PC-9 (cell line): ENCODE results near the gene LEUTX. TPM values are rescaled to one million over a fixed set of nuclear protein-coding genes. Genes with fewer than 3 reads are reported as not detected.

Experiments used
- BruUV-seq: library from RNA; stranded (reverse); fragments of 400-500 nt; replicated peaks from 2 replicates; lab custom pipeline; 2021; lab: Mats Ljungman, UMichigan
- CTCF ChIA-PET: fragments of 300-600 bp; sonication (Branson Sonifier 250); formaldehyde crosslinking; loops from one replicate; lab custom pipeline; 2022; ENCODE audit warnings: antibody characterized with exemption; lab: Charles Lee
- POLR2A ChIA-PET: fragments of 300-600 bp; sonication (Branson Sonifier 250); formaldehyde crosslinking; loops from one replicate; lab custom pipeline; 2022; ENCODE audit warnings: antibody characterized with exemption; ENCODE audit not compliant: unreplicated experiment; lab: Charles Lee
- DNase-seq, 2 experiments: peaks; one replicate each; pipeline versions ENCODE4 v3.0.0 to v3.0.0-alpha.2; 2015 to 2022; ENCODE audit warnings: mixed read lengths in 1 of 2
- H2AFZ ChIP-seq: fragments of 200-600 bp; sonication (generic); 2 replicates; pipeline ENCODE4 v1.8.1; 2017; ENCODE audit warnings: antibody characterized with exemption
- H3F3A ChIP-seq: fragments of 200-600 bp; sonication (generic); 2 replicates; pipeline ENCODE4 v1.8.1; 2017; ENCODE audit warnings: antibody characterized with exemption, mild to moderate bottlenecking, low read depth; ENCODE audit not compliant: insufficient read depth
- H3K27ac ChIP-seq: fragments of 200-600 bp; sonication (generic); 2 replicates; pipeline ENCODE4 v1.6.1; 2016; ENCODE audit warnings: mixed run types
- H3K27me3 ChIP-seq: fragments of 200-600 bp; sonication (generic); 2 replicates; pipeline ENCODE4 v1.6.1; 2016; ENCODE audit warnings: low read depth, mixed run types; ENCODE audit not compliant: insufficient read depth
- H3K36me3 ChIP-seq: fragments of 200-600 bp; sonication (generic); 2 replicates; pipeline ENCODE4 v1.6.1; 2016; ENCODE audit warnings: low read depth, mixed run types
- H3K4me1 ChIP-seq: fragments of 200-600 bp; sonication (generic); replicated peaks from 2 replicates; pipeline ENCODE4 v1.6.1; 2016; ENCODE audit warnings: mixed run types; ENCODE audit not compliant: insufficient read depth
- H3K4me2 ChIP-seq: fragments of 200-600 bp; sonication (generic); 2 replicates; pipeline ENCODE4 v1.6.1; 2017; ENCODE audit warnings: mixed run types
- H3K4me3 ChIP-seq: fragments of 200-600 bp; sonication (generic); 2 replicates; pipeline ENCODE4 v1.6.1; 2016; ENCODE audit warnings: mixed run types
- H3K79me2 ChIP-seq: fragments of 200-600 bp; sonication (generic); 2 replicates; pipeline ENCODE4 v1.6.1; 2017; ENCODE audit warnings: low read depth, mixed run types
- H3K9me2 ChIP-seq: fragments of 200-600 bp; sonication (generic); 2 replicates; pipeline ENCODE4 v1.8.1; 2017; ENCODE audit warnings: mild to moderate bottlenecking; ENCODE audit not compliant: insufficient read depth
- H3K9me3 ChIP-seq: fragments of 200-600 bp; sonication (generic); 2 replicates; pipeline ENCODE4 v1.8.1; 2016; ENCODE audit warnings: low read depth; ENCODE audit not compliant: insufficient read depth
- H4K20me1 ChIP-seq: fragments of 200-600 bp; sonication (generic); 2 replicates; pipeline ENCODE4 v1.8.1; 2017; ENCODE audit not compliant: insufficient read depth
- CTCF ChIP-seq: fragments of 200-600 bp; sonication (generic); conservative IDR thresholded peaks from 2 replicates; pipeline ENCODE4 v1.6.1; 2017; ENCODE audit warnings: mixed run types, antibody characterized with exemption, mild to moderate bottlenecking, moderate library complexity
- EZH2 ChIP-seq: fragments of 200-600 bp; sonication (generic); IDR thresholded peaks from 2 replicates; pipeline ENCODE4 v1.8.0; 2017; ENCODE audit warnings: antibody characterized with exemption, low read depth
- intact Hi-C: fragments of 100-400 bp; cut with micrococcal nuclease; formaldehyde crosslinking; loops from one replicate; pipeline ENCODE4 v1.10.0; 2022; ENCODE audit not compliant: unreplicated experiment
- total RNA-seq: library from RNA; stranded (reverse); gene quantifications from 2 replicates; pipeline ENCODE4 v1.2.3, GENCODE V29; 2021

Gene LEUTX
- total RNA-seq, 1 experiment from 2014 or later, result not detected

GRCh38 chr19:39826311-39826945, 47.8 kb downstream of the LEUTX start:
- H3K9me3 ChIP-seq, result no peaks in the 10 kb centered on the region
- ChIA-PET CTCF (no interaction called here), POLR2A (no interaction called here)
- H4K20me1 ChIP-seq, result no peaks in the 10 kb centered on the region
- no peaks in the 10 kb centered on the region for H3K9me2 ChIP-seq
- no peak overlapping the region for H2AFZ ChIP-seq
- no peak for DNase-seq
- intact Hi-C loops, result no loop called here
- no peaks in the 10 kb centered on the region for H3K79me2 ChIP-seq
- no TSS peak for BruUV-seq
- no peaks in the 10 kb centered on the region for H3K36me3 ChIP-seq
- H3F3A ChIP-seq, result 0 out of 2 replicates have a peak, but pooled peaks cover 3% of the 10 kb centered on the region
- no peak for TF ChIP-seq CTCF
- no peak for TF ChIP-seq EZH2
- H3K4me1 ChIP-seq, result no peaks in the 10 kb centered on the region
- no peak overlapping the region for H3K4me2 ChIP-seq
- H3K4me3 ChIP-seq, result no peak overlapping the region
- no peaks in the 10 kb centered on the region for H3K27me3 ChIP-seq
- no peak overlapping the region for H3K27ac ChIP-seq

- TF ChIP-seq CTCF (no peak), EZH2 (no peak)
- no TSS peak for BruUV-seq
- H4K20me1 ChIP-seq, result no peaks in the 10 kb centered on the region
- H3K27me3 ChIP-seq, result no peaks in the 10 kb centered on the region
- no peaks in the 10 kb centered on the region for H3K36me3 ChIP-seq
- no peak overlapping the region for H2AFZ ChIP-seq
- no peaks in the 10 kb centered on the region for H3K9me3 ChIP-seq
- no peaks in the 10 kb centered on the region for H3K4me1 ChIP-seq
- no peak for DNase-seq
- H3K4me2 ChIP-seq, result no peak overlapping the region
- 0 out of 2 replicates have a peak, but pooled peaks cover 3% of the 10 kb centered on the region for H3F3A ChIP-seq
- intact Hi-C loops, result no loop called here
- no peak overlapping the region for H3K4me3 ChIP-seq
- H3K79me2 ChIP-seq, result no peaks in the 10 kb centered on the region
- H3K9me2 ChIP-seq, result no peaks in the 10 kb centered on the region
- no peak overlapping the region for H3K27ac ChIP-seq
- CTCF ChIA-PET, result no interaction called here
- POLR2A ChIA-PET, result interaction anchor here (0.6 kb wide), 1 partner anchor 393 kb away, joined by 4 read pairs; no protein-coding TSS in a partner anchor
Observed at GRCh38 chr19:39827216-39827615, 48.6 kb downstream of the LEUTX start.

GRCh38 chr19:39828015-39828653, 49.5 kb downstream of the LEUTX start:
- CTCF ChIA-PET, result interaction anchor here (0.7 kb wide), 1 partner anchor 17 kb away, joined by 8 read pairs; no protein-coding TSS in a partner anchor
- Histone ChIP-seq H3F3A (0 out of 2 replicates have a peak, but pooled peaks cover 3% of the 10 kb centered on the region), H3K27me3 (no peaks in the 10 kb centered on the region), H3K27ac (no peak overlapping the region), H3K4me3 (no peak overlapping the region), H3K36me3 (no peaks in the 10 kb centered on the region), H3K4me2 (no peak overlapping the region), H2AFZ (no peak overlapping the region), H4K20me1 (no peaks in the 10 kb centered on the region), H3K4me1 (no peaks in the 10 kb centered on the region), H3K9me3 (no peaks in the 10 kb centered on the region), H3K9me2 (no peaks in the 10 kb centered on the region), H3K79me2 (no peaks in the 10 kb centered on the region)
- TF ChIP-seq CTCF (no peak), EZH2 (no peak)
- DNase-seq, result no peak
- BruUV-seq, result no TSS peak
- intact Hi-C loops, result no loop called here
- POLR2A ChIA-PET, result interaction anchor here (0.6 kb wide), 1 partner anchor 394 kb away, joined by 4 read pairs; no protein-coding TSS in a partner anchor
